CD4-positive, alpha-beta T cell (primary cell): Measurements from ENCODE around the gene CCNA1. TPM values are rescaled to one million over a fixed set of nuclear protein-coding genes. Genes with fewer than 3 reads are reported as not detected.

ENCODE experiments used
- ATAC-seq: fragments of 200-7000 bp; cut with Tn5 transposase; one replicate; pipeline ENCODE4 v1.10.0; 2022; ENCODE audit warnings: mild to moderate bottlenecking; ENCODE audit not compliant: poor library complexity
- CTCF ChIA-PET: fragments of 350-600 bp; sonication (Branson Sonifier 250); formaldehyde crosslinking; loops from one replicate; lab custom pipeline; 2021; ENCODE audit warnings: antibody characterized with exemption, inconsistent platforms; lab: Charles Lee
- POLR2A ChIA-PET: fragments of 350-600 bp; sonication (Branson Sonifier 250); formaldehyde crosslinking; loops from one replicate; lab custom pipeline; 2021; ENCODE audit warnings: antibody characterized with exemption, inconsistent platforms; lab: Charles Lee
- DNase-seq, 14 experiments: peaks; one replicate each; pipeline ENCODE4 v3.0.0-alpha.2; 2013 to 2020; ENCODE audit warnings: mixed read lengths in 2 of 14
- H3K27ac ChIP-seq, 2 donors: one replicate each; pipeline versions ENCODE4 v1.5.1 to v1.7.0; 2013; ENCODE audit warnings: low read length in 2 of 2, low read depth in 1 of 2, mild to moderate bottlenecking in 1 of 2
- H3K27me3 ChIP-seq, 2 experiments: 1 replicate in 1 of 2; 2 replicates in 1 of 2; pipeline versions ENCODE4 v1.6.1 to v1.7.0; 2013; ENCODE audit warnings: low read length in 2 of 2, control low read depth in 1 of 2, mild to moderate bottlenecking in 1 of 2, moderate library complexity in 1 of 2; ENCODE audit not compliant: insufficient read depth in 2 of 2, control insufficient read depth in 1 of 2
- H3K36me3 ChIP-seq: one replicate; pipeline ENCODE4 v1.6.1; 2013; ENCODE audit warnings: low read length, control low read depth; ENCODE audit not compliant: insufficient read depth
- H3K4me1 ChIP-seq: one replicate; pipeline ENCODE4 v1.6.1; 2013; ENCODE audit warnings: low read length, control low read depth; ENCODE audit not compliant: insufficient read depth
- H3K4me3 ChIP-seq: one replicate; pipeline ENCODE4 v1.5.1; 2013; ENCODE audit warnings: mild to moderate bottlenecking, low read length, moderate library complexity
- H3K9me3 ChIP-seq, 2 experiments: 1 replicate in 1 of 2; 2 replicates in 1 of 2; pipeline versions ENCODE4 v1.6.1 to v1.7.0; 2013; ENCODE audit warnings: low read length in 2 of 2, mild to moderate bottlenecking in 2 of 2, control low read depth in 1 of 2, moderate library complexity in 1 of 2; ENCODE audit not compliant: control insufficient read depth in 1 of 2, insufficient read depth in 1 of 2
- H3K27ac Mint-ChIP-seq: one replicate; pipeline ENCODE4 v1.8.0; 2020; ENCODE audit warnings: mixed read lengths
- H3K27me3 Mint-ChIP-seq: one replicate; pipeline ENCODE4 v1.8.0; 2021; ENCODE audit warnings: mixed read lengths
- H3K36me3 Mint-ChIP-seq: one replicate; pipeline ENCODE4 v1.8.0; 2021; ENCODE audit warnings: low read depth, mixed read lengths
- H3K4me1 Mint-ChIP-seq: one replicate; pipeline ENCODE4 v1.8.0; 2021; ENCODE audit warnings: low read depth, mixed read lengths
- H3K4me3 Mint-ChIP-seq: one replicate; pipeline ENCODE4 v1.8.0; 2020; ENCODE audit warnings: mild to moderate bottlenecking, mixed read lengths
- H3K9me3 Mint-ChIP-seq: one replicate; pipeline ENCODE4 v1.8.0; 2020; ENCODE audit warnings: mixed read lengths
- intact Hi-C, 2 experiments: fragments of 100-400 bp; cut with DNase I in 1 of 2; cut with micrococcal nuclease in 1 of 2; formaldehyde crosslinking; loops; one replicate each; pipeline versions ENCODE4 v1.15.1 to v1.9.0; 2023 to 2025; cut with DNase I, micrococcal nuclease
- total RNA-seq, 174 experiments: library from RNA in 2 of 174; stranded (reverse) in 2 of 174; gene quantifications; one replicate each; pipeline ENCODE4 v1.2.3 and lab custom pipeline; 2021 to 2026
- TF ChIP-seq, protein P1 (sequence below): fragments of 200-600 bp; IDR thresholded peaks from one replicate; pipeline ENCODE4 v1.8.0; 2022; ENCODE audit warnings: antibody characterized with exemption, mild to moderate bottlenecking

Gene CCNA1
- total RNA-seq, 2 experiments from 2014 or later, result not detected

DNA sequence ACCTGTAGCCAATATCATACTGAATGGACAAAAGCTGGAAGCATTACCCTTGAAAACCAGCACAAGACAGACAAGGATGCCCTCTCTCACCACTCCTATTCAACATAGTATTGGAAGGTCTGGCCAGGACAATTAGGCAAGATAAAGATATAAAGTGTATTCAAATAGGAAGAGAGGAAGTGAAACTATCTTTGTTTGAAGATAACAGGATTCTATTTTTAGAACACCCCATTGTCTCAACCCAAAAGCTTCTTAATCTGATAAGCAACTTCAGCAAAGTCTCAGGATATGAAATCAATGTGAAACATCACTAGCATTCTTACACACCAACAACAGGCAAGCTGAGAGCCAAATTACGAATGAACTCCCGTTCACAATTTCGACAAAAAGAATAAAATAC lies 17.8 kb upstream of the CCNA1 start:
- Mint-ChIP-seq H3K27me3 (peaks cover 58% of the 10 kb centered on the region), H3K9me3 (no peaks in the 10 kb centered on the region), H3K27ac (no peak overlapping the region), H3K4me1 (peaks cover 9% of the 10 kb centered on the region), H3K36me3 (no peaks in the 10 kb centered on the region), H3K4me3 (no peak overlapping the region)
- CTCF ChIA-PET, result no interaction called here
- TF ChIP-seq, protein P1, sequence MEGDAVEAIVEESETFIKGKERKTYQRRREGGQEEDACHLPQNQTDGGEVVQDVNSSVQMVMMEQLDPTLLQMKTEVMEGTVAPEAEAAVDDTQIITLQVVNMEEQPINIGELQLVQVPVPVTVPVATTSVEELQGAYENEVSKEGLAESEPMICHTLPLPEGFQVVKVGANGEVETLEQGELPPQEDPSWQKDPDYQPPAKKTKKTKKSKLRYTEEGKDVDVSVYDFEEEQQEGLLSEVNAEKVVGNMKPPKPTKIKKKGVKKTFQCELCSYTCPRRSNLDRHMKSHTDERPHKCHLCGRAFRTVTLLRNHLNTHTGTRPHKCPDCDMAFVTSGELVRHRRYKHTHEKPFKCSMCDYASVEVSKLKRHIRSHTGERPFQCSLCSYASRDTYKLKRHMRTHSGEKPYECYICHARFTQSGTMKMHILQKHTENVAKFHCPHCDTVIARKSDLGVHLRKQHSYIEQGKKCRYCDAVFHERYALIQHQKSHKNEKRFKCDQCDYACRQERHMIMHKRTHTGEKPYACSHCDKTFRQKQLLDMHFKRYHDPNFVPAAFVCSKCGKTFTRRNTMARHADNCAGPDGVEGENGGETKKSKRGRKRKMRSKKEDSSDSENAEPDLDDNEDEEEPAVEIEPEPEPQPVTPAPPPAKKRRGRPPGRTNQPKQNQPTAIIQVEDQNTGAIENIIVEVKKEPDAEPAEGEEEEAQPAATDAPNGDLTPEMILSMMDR, result no peak
- no peaks in the 10 kb centered on the region for H3K36me3 ChIP-seq
- no peak overlapping the region for H3K4me3 ChIP-seq
- no peak overlapping the region for H3K27ac ChIP-seq
- intact Hi-C loops, result no loop called here
- ATAC-seq (no peak), DNase-seq (no peak)
- peaks cover 0 to 10% of the 10 kb centered on the region in 2 experiments for H3K27me3 ChIP-seq
- no peaks in the 10 kb centered on the region for H3K9me3 ChIP-seq
- POLR2A ChIA-PET, result no interaction called here
- no peaks in the 10 kb centered on the region for H3K4me1 ChIP-seq

DNA sequence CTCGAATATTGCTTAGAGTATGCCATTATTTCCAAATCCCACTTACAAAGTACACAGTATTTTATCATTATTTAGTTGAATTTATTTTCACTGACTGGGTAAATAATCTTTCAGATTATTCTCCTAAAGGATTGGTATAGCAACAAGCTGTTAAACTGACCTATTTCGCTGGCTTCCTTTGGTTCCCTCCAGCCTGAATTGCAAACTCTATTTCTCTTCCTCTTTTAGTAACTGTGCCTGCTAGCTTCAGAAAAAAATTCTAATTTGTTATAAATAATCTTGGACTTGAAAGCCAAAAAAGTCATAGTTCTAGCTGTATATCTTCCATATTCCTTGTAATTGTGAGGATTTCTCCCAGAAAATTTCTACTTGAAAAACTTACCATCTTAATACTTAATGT lies 15.0 kb upstream of the CCNA1 start:
- no peaks in the 10 kb centered on the region for H3K4me1 ChIP-seq
- POLR2A ChIA-PET, result no interaction called here
- H3K27ac ChIP-seq, result no peak overlapping the region
- DNase-seq (no peak), ATAC-seq (no peak)
- no peaks in the 10 kb centered on the region for H3K9me3 Mint-ChIP-seq
- TF ChIP-seq, protein P1, result no peak
- no peaks in the 10 kb centered on the region for H3K9me3 ChIP-seq
- CTCF ChIA-PET, result no interaction called here
- no peaks in the 10 kb centered on the region for H3K36me3 ChIP-seq
- peaks cover 65% of the 10 kb centered on the region for H3K27me3 Mint-ChIP-seq
- intact Hi-C loops, result loop anchor here in 1 of 2 experiments (5.0 kb wide), 1 partner anchor 565 kb away; no protein-coding TSS in a partner anchor
- H3K4me1 Mint-ChIP-seq, result peaks cover 9% of the 10 kb centered on the region
- no peak overlapping the region for H3K4me3 ChIP-seq
- H3K36me3 Mint-ChIP-seq, result no peaks in the 10 kb centered on the region
- no peak overlapping the region for H3K27ac Mint-ChIP-seq
- H3K4me3 Mint-ChIP-seq, result no peak overlapping the region
- H3K27me3 ChIP-seq, result peaks cover 0 to 10% of the 10 kb centered on the region in 2 experiments

DNA sequence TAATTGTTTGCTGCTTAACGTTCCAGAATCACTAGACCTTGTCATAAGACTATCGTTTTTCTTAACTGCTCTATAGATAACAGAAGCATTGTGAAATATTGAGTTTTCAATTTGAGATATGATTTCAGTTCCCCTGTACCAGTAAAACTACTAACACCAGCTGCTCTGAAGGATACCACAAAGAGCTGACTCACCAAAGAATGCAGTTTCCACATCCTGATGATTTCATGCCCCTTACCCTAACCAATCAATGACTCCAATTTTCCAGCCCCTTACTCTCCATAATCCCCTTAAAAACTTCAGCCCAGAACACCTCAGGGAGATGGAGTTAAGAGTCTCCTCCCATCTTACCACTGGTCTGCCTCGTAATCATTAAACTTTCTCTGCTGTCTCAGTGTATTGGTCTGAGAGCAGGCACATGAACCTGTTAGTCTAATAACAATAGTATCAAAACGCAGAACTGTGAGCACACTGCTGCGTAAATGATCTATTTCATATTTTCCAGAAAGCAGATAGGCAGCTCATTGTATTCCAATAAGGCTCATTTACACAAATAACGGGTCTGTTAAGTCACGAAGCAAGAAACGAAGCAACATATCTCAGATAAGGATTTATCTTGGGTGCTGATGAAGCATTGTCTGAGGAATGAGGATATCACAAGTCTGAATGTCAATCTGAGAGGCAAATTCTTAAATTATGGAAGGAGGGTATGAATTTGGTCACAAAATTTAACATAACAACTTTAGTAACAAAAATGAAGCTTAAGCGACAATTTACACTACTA lies 14.1 kb upstream of the CCNA1 start:
- DNase-seq, result peak in 3 of 14 experiments; percentile 6 to 9 (median 8)
- no peak overlapping the region for H3K4me3 ChIP-seq
- TF ChIP-seq, protein P1, result no peak
- no peak for ATAC-seq
- ChIA-PET CTCF (no interaction called here), POLR2A (no interaction called here)
- Mint-ChIP-seq H3K9me3 (no peaks in the 10 kb centered on the region), H3K4me3 (no peak overlapping the region), H3K36me3 (no peaks in the 10 kb centered on the region), H3K27ac (no peak overlapping the region), H3K4me1 (peaks cover 9% of the 10 kb centered on the region), H3K27me3 (peaks cover 67% of the 10 kb centered on the region)
- peaks cover 0 to 10% of the 10 kb centered on the region in 2 experiments for H3K27me3 ChIP-seq
- H3K4me1 ChIP-seq, result no peaks in the 10 kb centered on the region
- intact Hi-C loops, result loop anchor here in 1 of 2 experiments (5.0 kb wide), 1 partner anchor 564 kb away; no protein-coding TSS in a partner anchor
- H3K9me3 ChIP-seq, result no peaks in the 10 kb centered on the region
- H3K36me3 ChIP-seq, result no peaks in the 10 kb centered on the region
- H3K27ac ChIP-seq, result no peak overlapping the region
